Measurements from ENCODE around the gene RGS11. TPM values are rescaled to one million over a fixed set of nuclear protein-coding genes. Genes with fewer than 3 reads are reported as not detected.
A peak's percentile ranks its signal among the peaks of the same experiment; 100 is the strongest.

The RGS11 gene
- total and polyA plus RNA-seq, 2 donors from 2014 or later, result 2.5 to 5.9 TPM

- FAIRE-seq (no peak), DNase-seq (no peak)
- Histone ChIP-seq H3K27ac (ENCODE audit: low read depth in 2 of 2, low read length in 2 of 2) (no peak overlapping the region), H3K4me3 (ENCODE audit: low read length in 3 of 3) (no peak overlapping the region), H3K36me3 (ENCODE audit: control insufficient read depth in 2 of 3, insufficient read depth in 3 of 3, low read length in 3 of 3) (no peaks in the 10 kb centered on the region), H3K4me1 (ENCODE audit: control insufficient read depth in 2 of 3, insufficient read depth in 2 of 3, low read depth in 1 of 3, low read length in 3 of 3) (no peaks in the 10 kb centered on the region), H3K27me3 (ENCODE audit: control insufficient read depth, insufficient read depth, low read length) (no peaks in the 10 kb centered on the region), H3K9ac (ENCODE audit: low read length in 3 of 3) (no peak overlapping the region), H3K9me3 (ENCODE audit: control insufficient read depth in 2 of 3, insufficient read depth in 1 of 3, low read length in 3 of 3) (no peaks in the 10 kb centered on the region)
- TF ChIP-seq, protein P1, sequence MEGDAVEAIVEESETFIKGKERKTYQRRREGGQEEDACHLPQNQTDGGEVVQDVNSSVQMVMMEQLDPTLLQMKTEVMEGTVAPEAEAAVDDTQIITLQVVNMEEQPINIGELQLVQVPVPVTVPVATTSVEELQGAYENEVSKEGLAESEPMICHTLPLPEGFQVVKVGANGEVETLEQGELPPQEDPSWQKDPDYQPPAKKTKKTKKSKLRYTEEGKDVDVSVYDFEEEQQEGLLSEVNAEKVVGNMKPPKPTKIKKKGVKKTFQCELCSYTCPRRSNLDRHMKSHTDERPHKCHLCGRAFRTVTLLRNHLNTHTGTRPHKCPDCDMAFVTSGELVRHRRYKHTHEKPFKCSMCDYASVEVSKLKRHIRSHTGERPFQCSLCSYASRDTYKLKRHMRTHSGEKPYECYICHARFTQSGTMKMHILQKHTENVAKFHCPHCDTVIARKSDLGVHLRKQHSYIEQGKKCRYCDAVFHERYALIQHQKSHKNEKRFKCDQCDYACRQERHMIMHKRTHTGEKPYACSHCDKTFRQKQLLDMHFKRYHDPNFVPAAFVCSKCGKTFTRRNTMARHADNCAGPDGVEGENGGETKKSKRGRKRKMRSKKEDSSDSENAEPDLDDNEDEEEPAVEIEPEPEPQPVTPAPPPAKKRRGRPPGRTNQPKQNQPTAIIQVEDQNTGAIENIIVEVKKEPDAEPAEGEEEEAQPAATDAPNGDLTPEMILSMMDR (IDR thresholded peaks at IDR 0.05; ENCODE audit: borderline replicate concordance, extremely low read depth, insufficient read depth), result no peak
- intact Hi-C loops (cut with DNase I), result no loop called here
Measured at GRCh38 chr16:281660-282255, 6.0 kb upstream of the RGS11 start.

DNA sequence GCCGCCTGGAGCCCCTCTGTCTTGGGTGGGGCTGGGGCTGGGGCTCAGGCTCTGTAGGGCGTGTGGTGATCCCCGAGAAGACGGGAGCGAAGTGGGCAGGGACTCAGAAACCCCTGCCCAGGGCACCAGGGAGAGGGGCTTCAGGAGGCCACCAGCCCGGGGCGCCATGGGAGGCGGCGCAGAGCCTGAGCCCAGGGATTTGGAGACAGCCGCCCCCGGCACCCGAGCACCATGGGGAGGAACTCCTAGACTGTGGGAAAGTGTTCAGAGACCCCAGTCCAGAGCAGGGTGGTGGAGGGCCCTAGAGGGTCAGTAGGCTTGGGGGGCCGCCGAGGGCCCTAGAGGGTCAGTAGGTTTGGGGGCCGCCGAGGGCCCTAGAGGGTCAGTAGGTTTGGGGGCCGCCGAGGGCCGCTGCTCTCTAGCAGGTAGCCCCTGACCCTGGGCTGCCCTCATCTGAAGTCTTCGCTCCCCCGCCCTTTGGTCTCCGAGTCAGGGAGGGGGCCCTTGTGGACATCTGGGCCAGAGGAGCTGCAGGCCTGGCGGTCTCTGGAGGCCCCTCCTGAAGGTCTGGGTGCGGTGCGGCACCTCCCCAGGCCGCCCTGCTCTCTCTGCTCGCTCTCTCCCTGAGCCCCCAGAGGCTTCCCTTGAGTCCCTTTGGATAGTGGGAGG lies 5.4 kb upstream of the RGS11 start:
- Histone ChIP-seq H3K9me3 (ENCODE audit: control insufficient read depth in 2 of 3, insufficient read depth in 1 of 3, low read length in 3 of 3) (no peaks in the 10 kb centered on the region), H3K36me3 (ENCODE audit: control insufficient read depth in 2 of 3, insufficient read depth in 3 of 3, low read length in 3 of 3) (no peaks in the 10 kb centered on the region), H3K27me3 (ENCODE audit: control insufficient read depth, insufficient read depth, low read length) (no peaks in the 10 kb centered on the region), H3K27ac (ENCODE audit: low read depth in 2 of 2, low read length in 2 of 2) (no peak overlapping the region), H3K4me3 (ENCODE audit: low read length in 3 of 3) (no peak overlapping the region), H3K9ac (ENCODE audit: low read length in 3 of 3) (no peak overlapping the region), H3K4me1 (ENCODE audit: control insufficient read depth in 2 of 3, insufficient read depth in 2 of 3, low read depth in 1 of 3, low read length in 3 of 3) (no peaks in the 10 kb centered on the region)
- no peak for DNase-seq
- intact Hi-C loops (cut with DNase I), result no loop called here
- TF ChIP-seq, protein P1 (IDR thresholded peaks at IDR 0.05; ENCODE audit: borderline replicate concordance, extremely low read depth, insufficient read depth), result no peak
- no peak for FAIRE-seq

DNA sequence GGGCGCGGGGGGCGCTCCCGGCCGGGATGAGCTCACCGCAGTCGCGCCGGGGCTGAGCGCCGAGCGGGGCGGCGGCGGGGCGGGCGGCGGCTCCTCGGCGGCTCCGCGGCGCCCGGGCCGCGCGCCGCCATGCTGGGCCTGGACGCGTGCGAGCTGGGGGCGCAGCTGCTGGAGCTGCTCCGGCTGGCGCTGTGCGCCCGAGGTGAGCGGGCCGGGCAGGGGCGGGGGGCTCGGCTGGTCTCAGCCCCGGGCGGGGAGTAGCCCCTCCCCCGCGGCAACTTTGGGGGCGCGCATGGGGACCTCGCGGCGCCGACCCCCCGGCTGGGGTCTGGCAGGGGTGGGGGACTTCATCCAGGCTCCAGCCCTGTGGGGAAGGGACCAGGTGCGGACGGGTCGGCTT lies 4.8 kb upstream of the RGS11 start, which contains the start of gene ARHGDIG:
Gene ARHGDIG (plus strand): TSS at position 40 of the 400 bp plus-strand sequence. CDS start 90 bp downstream, at position 130.
- DNase-seq (peak in 1 of 5 donors; percentile 45), FAIRE-seq (no peak)
- no peak within 1 kb of the TSS for H3K9ac ChIP-seq (ENCODE audit: low read length in 3 of 3)
- H3K27ac ChIP-seq (ENCODE audit: low read depth in 2 of 2, low read length in 2 of 2), result no peak within 1 kb of the TSS
- no peaks in the 10 kb centered on the region for H3K4me1 ChIP-seq (ENCODE audit: control insufficient read depth in 2 of 3, insufficient read depth in 2 of 3, low read depth in 1 of 3, low read length in 3 of 3)
- no peaks in the 10 kb centered on the region for H3K27me3 ChIP-seq (ENCODE audit: control insufficient read depth, insufficient read depth, low read length)
- no peak within 1 kb of the TSS for H3K4me3 ChIP-seq (ENCODE audit: low read length in 3 of 3)
- intact Hi-C loops (cut with DNase I), result no loop called here
- TF ChIP-seq, protein P1 (IDR thresholded peaks at IDR 0.05; ENCODE audit: borderline replicate concordance, extremely low read depth, insufficient read depth), result no peak
- no peaks in the 10 kb centered on the region for H3K9me3 ChIP-seq (ENCODE audit: control insufficient read depth in 2 of 3, insufficient read depth in 1 of 3, low read length in 3 of 3)
- no peaks in the 10 kb centered on the region for H3K36me3 ChIP-seq (ENCODE audit: control insufficient read depth in 2 of 3, insufficient read depth in 3 of 3, low read length in 3 of 3)
